Glutamatergic neuron (in vitro differentiated cells): ENCODE measurements around the gene CC2D2A. TPM values are rescaled to one million over a fixed set of nuclear protein-coding genes. Genes with fewer than 3 reads are reported as not detected.

Experiments used
- DNase-seq: peaks from one replicate; pipeline ENCODE4 v3.0.0; 2022
- H3K27ac Mint-ChIP-seq: one replicate; pipeline ENCODE4 v1.8.0; 2020; ENCODE audit warnings: mild to moderate bottlenecking, mixed read lengths, inconsistent platforms; ENCODE audit not compliant: unreplicated experiment
- H3K27me3 Mint-ChIP-seq: one replicate; pipeline ENCODE4 v1.8.0; 2020; ENCODE audit warnings: mild to moderate bottlenecking, moderate library complexity, mixed read lengths, inconsistent platforms; ENCODE audit not compliant: unreplicated experiment
- H3K36me3 Mint-ChIP-seq: one replicate; pipeline ENCODE4 v1.8.0; 2020; ENCODE audit warnings: mild to moderate bottlenecking, mixed read lengths, inconsistent platforms; ENCODE audit not compliant: unreplicated experiment
- H3K4me1 Mint-ChIP-seq: one replicate; pipeline ENCODE4 v1.8.0; 2020; ENCODE audit warnings: mild to moderate bottlenecking, low read depth, mixed read lengths, inconsistent platforms; ENCODE audit not compliant: unreplicated experiment
- H3K4me3 Mint-ChIP-seq: one replicate; pipeline ENCODE4 v1.8.0; 2020; ENCODE audit warnings: mild to moderate bottlenecking, mixed read lengths, inconsistent platforms; ENCODE audit not compliant: unreplicated experiment
- H3K9me3 Mint-ChIP-seq: one replicate; pipeline ENCODE4 v1.8.0; 2020; ENCODE audit warnings: mild to moderate bottlenecking, moderate library complexity, mixed read lengths, inconsistent platforms; ENCODE audit not compliant: unreplicated experiment
- total RNA-seq: library from RNA; stranded (reverse); fragmentation: NEBNext Ultra II Directional; extraction: Animal tissue kit (Norgen Biotek cat#: 25700); gene quantifications from one replicate; pipeline ENCODE4 v1.2.1, GENCODE V29; 2021; ENCODE audit not compliant: unreplicated experiment
- TF ChIP-seq, protein P1 (sequence below): fragments of 200-600 bp; sonication (generic); IDR thresholded peaks from one replicate; pipeline ENCODE4 v1.5.0; 2021; ENCODE audit not compliant: partially characterized antibody, unreplicated experiment

The CC2D2A gene
- total RNA-seq, 1 donor from 2014 or later, result 13.3 TPM

DNA sequence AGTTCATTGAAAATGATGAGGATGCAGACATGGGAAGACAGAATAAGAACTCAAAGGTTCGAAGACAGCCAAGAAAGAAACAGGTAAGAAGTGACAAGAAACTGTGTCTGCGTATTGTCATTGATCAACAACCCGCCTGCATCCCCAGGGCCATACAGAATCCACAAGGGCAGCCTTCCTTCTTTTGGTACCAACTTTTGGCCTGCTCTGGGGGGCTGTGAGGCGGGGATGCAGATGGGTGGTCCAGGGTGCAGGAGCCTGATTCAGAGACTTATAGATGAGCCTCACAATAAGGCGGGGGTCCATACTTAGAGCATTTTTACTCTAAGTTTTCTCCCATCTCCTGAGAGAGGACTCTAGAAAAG, 9.0 kb downstream of the CC2D2A start:
- H3K36me3 Mint-ChIP-seq, result no peaks in the 10 kb centered on the region
- peak overlapping the region; percentile 87 for H3K4me3 Mint-ChIP-seq
- TF ChIP-seq, protein P1, sequence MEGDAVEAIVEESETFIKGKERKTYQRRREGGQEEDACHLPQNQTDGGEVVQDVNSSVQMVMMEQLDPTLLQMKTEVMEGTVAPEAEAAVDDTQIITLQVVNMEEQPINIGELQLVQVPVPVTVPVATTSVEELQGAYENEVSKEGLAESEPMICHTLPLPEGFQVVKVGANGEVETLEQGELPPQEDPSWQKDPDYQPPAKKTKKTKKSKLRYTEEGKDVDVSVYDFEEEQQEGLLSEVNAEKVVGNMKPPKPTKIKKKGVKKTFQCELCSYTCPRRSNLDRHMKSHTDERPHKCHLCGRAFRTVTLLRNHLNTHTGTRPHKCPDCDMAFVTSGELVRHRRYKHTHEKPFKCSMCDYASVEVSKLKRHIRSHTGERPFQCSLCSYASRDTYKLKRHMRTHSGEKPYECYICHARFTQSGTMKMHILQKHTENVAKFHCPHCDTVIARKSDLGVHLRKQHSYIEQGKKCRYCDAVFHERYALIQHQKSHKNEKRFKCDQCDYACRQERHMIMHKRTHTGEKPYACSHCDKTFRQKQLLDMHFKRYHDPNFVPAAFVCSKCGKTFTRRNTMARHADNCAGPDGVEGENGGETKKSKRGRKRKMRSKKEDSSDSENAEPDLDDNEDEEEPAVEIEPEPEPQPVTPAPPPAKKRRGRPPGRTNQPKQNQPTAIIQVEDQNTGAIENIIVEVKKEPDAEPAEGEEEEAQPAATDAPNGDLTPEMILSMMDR, result no peak
- no peak for DNase-seq
- H3K27ac Mint-ChIP-seq, result peak overlapping the region; percentile 97
- H3K9me3 Mint-ChIP-seq, result peaks cover 1% of the 10 kb centered on the region
- peaks cover 13% of the 10 kb centered on the region for H3K4me1 Mint-ChIP-seq
- peaks cover 3% of the 10 kb centered on the region for H3K27me3 Mint-ChIP-seq

DNA sequence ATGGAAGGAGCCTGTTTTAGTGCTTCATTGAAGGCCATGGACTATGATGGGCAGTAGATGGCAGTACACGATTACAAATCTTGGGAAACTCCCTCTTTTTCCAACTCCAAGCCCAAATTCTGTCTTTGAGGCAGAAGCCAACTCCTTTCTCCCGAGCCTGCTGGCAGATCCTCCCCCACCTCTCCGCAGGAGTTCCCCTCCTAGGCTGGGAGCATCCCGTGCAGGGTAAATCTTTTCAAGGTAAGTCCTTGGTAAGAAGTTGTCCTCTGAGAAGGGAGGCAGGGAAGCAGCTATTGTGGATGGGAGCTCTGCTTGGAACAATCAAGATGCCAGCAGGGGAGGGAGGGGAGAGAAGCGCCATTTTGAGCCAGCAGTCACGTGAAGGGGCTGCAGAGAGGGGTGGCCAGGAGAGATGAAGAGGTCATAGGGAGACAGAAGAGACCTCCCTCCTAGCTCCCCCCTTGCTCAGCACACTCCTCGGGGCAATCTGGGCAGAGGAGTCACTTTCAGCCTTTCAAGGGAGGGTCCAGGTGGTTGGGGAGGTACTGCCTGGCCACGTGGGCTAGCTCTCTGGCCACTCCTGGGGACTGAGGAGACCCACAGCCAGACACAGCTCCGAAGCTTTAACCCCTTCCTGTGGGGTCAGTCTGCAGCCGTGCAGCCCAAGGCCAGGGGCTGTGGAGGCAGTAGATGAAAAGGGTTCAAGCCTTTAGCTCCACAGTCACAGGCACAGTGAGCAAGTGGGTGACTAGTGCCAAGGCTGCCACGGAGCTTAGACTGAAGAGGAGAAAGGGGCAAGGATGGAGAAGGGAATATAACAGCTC, 9.6 kb downstream of the CC2D2A start:
- Mint-ChIP-seq H3K27me3 (peaks cover 3% of the 10 kb centered on the region), H3K4me3 (peak overlapping the region; percentile 87), H3K36me3 (no peaks in the 10 kb centered on the region), H3K27ac (peak overlapping the region; percentile 97), H3K4me1 (peaks cover 13% of the 10 kb centered on the region), H3K9me3 (peaks cover 1% of the 10 kb centered on the region)
- DNase-seq, result peak; percentile 67
- TF ChIP-seq, protein P1, result peak; percentile 60

DNA sequence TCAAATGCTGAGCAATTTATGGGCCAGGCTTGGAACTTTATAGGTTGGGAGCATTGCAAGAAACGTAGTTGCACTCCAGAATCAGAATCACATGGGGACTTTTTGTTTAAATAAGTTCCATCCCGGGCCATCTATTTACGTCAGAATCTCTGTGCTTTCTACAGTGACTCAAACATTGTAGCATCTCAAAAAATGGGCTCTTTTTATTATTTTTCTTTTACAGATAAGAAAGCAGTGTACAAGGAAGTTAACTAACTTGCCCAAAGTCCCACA, 10.2 kb downstream of the CC2D2A start:
- Mint-ChIP-seq H3K36me3 (no peaks in the 10 kb centered on the region), H3K9me3 (peaks cover 1% of the 10 kb centered on the region), H3K4me1 (peaks cover 13% of the 10 kb centered on the region), H3K27me3 (peaks cover 3% of the 10 kb centered on the region), H3K4me3 (peak overlapping the region; percentile 87), H3K27ac (peak overlapping the region; percentile 97)
- DNase-seq, result no peak
- TF ChIP-seq, protein P1, result no peak

DNA sequence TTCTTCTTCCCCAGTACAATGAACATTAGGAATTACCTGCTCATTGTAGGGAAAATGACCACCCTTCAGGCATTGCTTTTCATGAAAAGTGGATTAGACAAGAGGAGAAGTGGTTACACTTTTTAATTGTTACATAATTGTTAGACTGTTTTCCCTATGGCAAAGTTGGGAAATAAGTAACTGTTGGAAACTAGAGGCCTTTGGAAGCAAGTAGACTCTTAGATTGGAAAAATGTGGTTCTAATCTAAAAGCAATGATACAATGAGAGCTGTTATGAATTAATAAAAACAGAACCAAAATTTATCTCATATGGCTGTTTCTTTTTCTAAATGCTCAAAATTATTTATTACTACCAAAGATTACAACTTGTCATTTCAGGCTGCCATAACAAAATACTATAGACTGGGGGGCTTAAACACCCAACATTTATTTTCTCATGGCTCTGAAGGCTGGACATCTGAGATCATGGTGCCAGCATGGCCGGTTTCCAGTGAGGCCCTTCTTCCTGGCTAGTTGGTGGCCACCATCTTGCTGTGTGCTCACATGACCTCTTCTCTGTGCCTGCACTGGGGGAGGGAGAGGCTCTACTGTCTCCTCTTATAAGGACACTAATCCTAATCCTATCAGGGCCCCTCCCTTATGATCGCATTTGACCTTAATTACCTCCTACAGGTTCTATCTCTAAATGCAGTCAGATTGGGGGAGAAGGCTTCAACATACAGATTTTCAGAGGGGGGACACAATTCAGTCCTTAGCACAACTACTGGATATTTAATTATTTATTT, 12.5 kb downstream of the CC2D2A start:
- Mint-ChIP-seq H3K4me1 (peaks cover 13% of the 10 kb centered on the region), H3K27ac (no peak overlapping the region), H3K36me3 (no peaks in the 10 kb centered on the region), H3K9me3 (peaks cover 1% of the 10 kb centered on the region), H3K27me3 (peaks cover 3% of the 10 kb centered on the region), H3K4me3 (no peak overlapping the region)
- DNase-seq, result no peak
- TF ChIP-seq, protein P1, result no peak

DNA sequence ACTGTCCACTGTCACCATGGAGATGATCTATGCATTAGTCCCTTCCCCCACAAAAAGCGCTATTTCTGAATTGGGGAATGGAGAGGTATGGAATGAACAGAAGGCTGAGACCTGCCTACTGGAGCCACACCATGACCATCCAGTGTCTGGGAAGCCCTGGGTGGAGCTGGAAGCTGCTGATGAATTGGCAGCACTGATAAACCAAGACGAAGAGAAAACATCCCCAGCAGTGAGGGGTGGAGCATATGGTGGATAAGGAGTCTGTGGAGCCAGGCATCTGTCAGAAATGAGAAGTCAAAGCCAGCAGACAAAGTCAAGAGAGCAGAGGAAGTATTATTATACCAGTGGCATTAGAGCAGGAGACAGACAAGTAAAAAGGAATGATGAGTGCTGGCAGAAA, 13.2 kb downstream of the CC2D2A start:
- Mint-ChIP-seq H3K36me3 (no peaks in the 10 kb centered on the region), H3K4me1 (peaks cover 13% of the 10 kb centered on the region), H3K27me3 (peaks cover 3% of the 10 kb centered on the region), H3K4me3 (no peak overlapping the region), H3K27ac (no peak overlapping the region), H3K9me3 (peaks cover 1% of the 10 kb centered on the region)
- TF ChIP-seq, protein P1, result no peak
- no peak for DNase-seq
